PC-3 (cell line): ENCODE data around the gene INAFM2. TPM values are rescaled to one million over a fixed set of nuclear protein-coding genes. Genes with fewer than 3 reads are reported as not detected.

Experiments
- ATAC-seq: fragments of 200-7000 bp; cut with Tn5 transposase; 2 replicates; pipeline ENCODE4 v1.9.1; 2020; ENCODE audit warnings: mild to moderate bottlenecking, moderate library complexity
- BruUV-seq: library from RNA; stranded (reverse); fragments of 400-500 nt; replicated peaks from 2 replicates; lab custom pipeline; 2021; lab: Mats Ljungman, UMichigan
- CTCF ChIA-PET: fragments of 300-600 bp; sonication (Branson Sonifier 250); formaldehyde crosslinking; loops from one replicate; lab custom pipeline; 2022; ENCODE audit warnings: antibody characterized with exemption; lab: Charles Lee
- POLR2A ChIA-PET: fragments of 300-600 bp; sonication (Branson Sonifier 250); formaldehyde crosslinking; loops from one replicate; lab custom pipeline; 2022; ENCODE audit warnings: antibody characterized with exemption; ENCODE audit not compliant: unreplicated experiment; lab: Charles Lee
- DNase-seq: peaks from one replicate; pipeline ENCODE4 v3.0.0-alpha.2; 2015
- H2AFZ ChIP-seq: fragments of 300-600 bp; sonication (generic); 2 replicates; pipeline ENCODE4 v1.6.0; 2016; ENCODE audit warnings: antibody characterized with exemption, low read length
- H3F3A ChIP-seq: fragments of 300-600 bp; sonication (generic); one replicate; pipeline ENCODE4 v1.6.0; 2017; ENCODE audit warnings: antibody characterized with exemption, low read length, control low read depth, mild to moderate bottlenecking; ENCODE audit not compliant: unreplicated experiment
- H3K27ac ChIP-seq: fragments of 300-600 bp; sonication (generic); 2 replicates; pipeline ENCODE4 v1.5.1; 2016; ENCODE audit warnings: mild to moderate bottlenecking, low read length
- H3K27me3 ChIP-seq: fragments of 300-600 bp; sonication (generic); 2 replicates; pipeline ENCODE4 v1.6.1; 2016; ENCODE audit warnings: low read length, mixed read lengths
- H3K36me3 ChIP-seq: fragments of 300-600 bp; sonication (generic); 2 replicates; pipeline ENCODE4 v1.6.1; 2016; ENCODE audit warnings: low read depth, mixed run types, low read length, mixed read lengths
- H3K4me1 ChIP-seq: fragments of 300-600 bp; sonication (generic); 2 replicates; pipeline ENCODE4 v1.5.1; 2016; ENCODE audit warnings: low read length; ENCODE audit not compliant: insufficient read depth
- H3K4me2 ChIP-seq: fragments of 300-600 bp; sonication (generic); 2 replicates; pipeline ENCODE4 v1.6.0; 2016; ENCODE audit warnings: low read length
- H3K4me3 ChIP-seq: fragments of 300-600 bp; sonication (generic); 2 replicates; pipeline ENCODE4 v1.5.1; 2016; ENCODE audit warnings: mild to moderate bottlenecking, low read length, mixed read lengths
- H3K79me2 ChIP-seq: fragments of 300-600 bp; sonication (generic); 2 replicates; pipeline ENCODE4 v1.6.1; 2017; ENCODE audit warnings: low read length, mixed read lengths
- H3K9ac ChIP-seq: fragments of 300-600 bp; sonication (generic); 2 replicates; pipeline ENCODE4 v1.6.0; 2016; ENCODE audit warnings: mild to moderate bottlenecking, low read length
- H3K9me2 ChIP-seq: fragments of 300-600 bp; sonication (generic); replicated peaks from 2 replicates; pipeline ENCODE4 v1.6.1; 2016; ENCODE audit warnings: mixed run types, low read length, mixed read lengths
- H3K9me3 ChIP-seq: fragments of 300-600 bp; sonication (generic); 2 replicates; pipeline ENCODE4 v1.6.1; 2016; ENCODE audit warnings: low read length, mixed read lengths
- H4K20me1 ChIP-seq: fragments of 300-600 bp; sonication (generic); 2 replicates; pipeline ENCODE4 v1.6.1; 2016; ENCODE audit warnings: low read length, mixed read lengths
- EZH2 ChIP-seq: fragments of 300-600 bp; sonication (generic); IDR thresholded peaks from one replicate; pipeline ENCODE4 v1.6.1; 2017; ENCODE audit warnings: antibody characterized with exemption, mild to moderate bottlenecking, low read length; ENCODE audit not compliant: unreplicated experiment
- EZH2phosphoT487 ChIP-seq: fragments of 300-600 bp; sonication (generic); IDR thresholded peaks from 2 replicates; pipeline ENCODE4 v1.6.1; 2018; ENCODE audit warnings: mild to moderate bottlenecking, antibody characterized with exemption, low read length, borderline replicate concordance
- intact Hi-C: fragments of 100-400 bp; cut with micrococcal nuclease; formaldehyde crosslinking; loops from 2 replicates; pipeline ENCODE4 v1.9.0; 2023
- total RNA-seq: library from RNA; depleted of rRNA; stranded (reverse); fragments of >200 nt; gene quantifications from 2 replicates; pipeline ENCODE4 v1.2.3, GENCODE V29; 2014
- TF ChIP-seq, protein P1 (sequence below): fragments of 300-600 bp; sonication (generic); conservative IDR thresholded peaks from 2 replicates; pipeline ENCODE4 v1.5.1; 2017; ENCODE audit warnings: antibody characterized with exemption, low read depth, mild to moderate bottlenecking, low read length

The INAFM2 gene
- total RNA-seq, 1 experiment from 2014 or later: 22.1 TPM

DNA sequence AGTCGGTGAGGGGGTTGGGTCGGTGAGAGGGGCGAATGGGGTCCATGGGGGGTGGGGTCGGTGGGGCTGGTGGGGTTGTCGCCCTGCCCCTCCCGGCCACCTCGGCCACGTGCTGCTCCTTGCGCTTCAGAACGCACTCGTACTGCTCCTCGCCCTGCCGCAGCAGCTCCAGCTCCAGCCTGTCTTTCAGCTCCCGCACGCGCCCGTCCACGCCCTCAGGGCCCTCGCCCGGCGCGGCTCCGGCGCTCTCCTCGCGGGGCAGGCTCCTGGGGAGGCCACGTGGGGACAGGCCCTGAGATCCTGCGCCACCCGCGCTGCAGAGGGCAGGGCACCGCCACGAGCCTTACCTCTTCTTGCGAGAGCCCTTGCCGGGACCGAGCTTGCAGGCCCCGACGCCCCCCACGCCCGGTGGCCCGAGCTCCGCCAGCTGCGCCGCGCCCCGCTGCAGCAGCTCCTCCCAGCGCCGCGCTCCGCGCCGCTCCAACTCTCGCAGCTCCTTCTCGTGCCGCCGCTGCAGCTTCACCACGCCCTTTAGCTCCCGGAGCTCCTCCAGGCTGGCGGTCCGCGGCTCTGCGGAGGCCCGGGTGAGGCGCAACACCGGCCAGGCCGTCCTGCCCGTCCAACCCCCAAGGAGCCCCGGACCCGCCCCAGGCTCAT lies 32.4 kb upstream of the INAFM2 start:
- Histone ChIP-seq H3K27ac (no peak overlapping the region), H3K27me3 (no peaks in the 10 kb centered on the region), H3K4me1 (no peaks in the 10 kb centered on the region; the same call in 1 of the 2 replicates), H3F3A (no peaks in the 10 kb centered on the region), H3K9me2 (no peaks in the 10 kb centered on the region), H3K4me3 (peak overlapping the region; percentile 58), H4K20me1 (no peaks in the 10 kb centered on the region), H3K4me2 (peak overlapping the region; percentile 79), H3K9ac (peak overlapping the region; percentile 38), H3K9me3 (no peaks in the 10 kb centered on the region), H3K79me2 (no peaks in the 10 kb centered on the region), H3K36me3 (no peaks in the 10 kb centered on the region), H2AFZ (peak overlapping the region; percentile 88)
- BruUV-seq: no TSS peak
- POLR2A ChIA-PET: interaction anchor here (0.6 to 0.8 kb wide), 2 partner anchors 18 to 358 kb away, joined by 3 to 5 read pairs; no protein-coding TSS in a partner anchor
- intact Hi-C loops: no loop called here
- peak; percentile 83 for ATAC-seq
- CTCF ChIA-PET: interaction anchor here (0.5 to 1.4 kb wide), 5 partner anchors 12 to 79 kb away, joined by 3 to 5 read pairs (median 3); no protein-coding TSS in a partner anchor
- DNase-seq: peak; percentile 55
- TF ChIP-seq EZH2phosphoT487 (no peak), EZH2 (no peak)
- TF ChIP-seq, protein P1, sequence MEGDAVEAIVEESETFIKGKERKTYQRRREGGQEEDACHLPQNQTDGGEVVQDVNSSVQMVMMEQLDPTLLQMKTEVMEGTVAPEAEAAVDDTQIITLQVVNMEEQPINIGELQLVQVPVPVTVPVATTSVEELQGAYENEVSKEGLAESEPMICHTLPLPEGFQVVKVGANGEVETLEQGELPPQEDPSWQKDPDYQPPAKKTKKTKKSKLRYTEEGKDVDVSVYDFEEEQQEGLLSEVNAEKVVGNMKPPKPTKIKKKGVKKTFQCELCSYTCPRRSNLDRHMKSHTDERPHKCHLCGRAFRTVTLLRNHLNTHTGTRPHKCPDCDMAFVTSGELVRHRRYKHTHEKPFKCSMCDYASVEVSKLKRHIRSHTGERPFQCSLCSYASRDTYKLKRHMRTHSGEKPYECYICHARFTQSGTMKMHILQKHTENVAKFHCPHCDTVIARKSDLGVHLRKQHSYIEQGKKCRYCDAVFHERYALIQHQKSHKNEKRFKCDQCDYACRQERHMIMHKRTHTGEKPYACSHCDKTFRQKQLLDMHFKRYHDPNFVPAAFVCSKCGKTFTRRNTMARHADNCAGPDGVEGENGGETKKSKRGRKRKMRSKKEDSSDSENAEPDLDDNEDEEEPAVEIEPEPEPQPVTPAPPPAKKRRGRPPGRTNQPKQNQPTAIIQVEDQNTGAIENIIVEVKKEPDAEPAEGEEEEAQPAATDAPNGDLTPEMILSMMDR: no peak

DNA sequence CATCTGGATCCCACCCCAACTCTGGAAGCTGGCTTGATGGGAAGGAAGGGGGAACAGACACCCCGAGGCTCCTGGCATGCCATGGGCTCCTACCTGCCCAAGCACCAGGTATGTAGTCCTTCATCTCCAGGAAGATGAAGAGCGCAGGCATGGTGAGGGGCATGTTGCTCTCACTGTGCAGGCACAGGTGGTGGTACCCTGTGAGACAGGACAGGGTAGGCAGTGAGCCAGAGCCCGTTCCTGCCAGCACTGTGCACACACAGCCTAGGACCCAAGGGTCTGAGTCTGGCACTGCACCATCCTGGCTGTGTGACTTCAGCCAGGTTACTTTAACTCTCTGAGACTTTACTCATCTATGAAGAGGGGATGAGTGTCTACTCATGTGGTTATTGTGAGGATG lies 31.2 kb upstream of the INAFM2 start:
- CTCF ChIA-PET: interaction anchor here (0.6 to 0.7 kb wide), 2 partner anchors 10 to 13 kb away, joined by 3 to 5 read pairs; no protein-coding TSS in a partner anchor
- POLR2A ChIA-PET: no interaction called here
- no peaks in the 10 kb centered on the region for H3K27me3 ChIP-seq

More for the DNA sequence above, 31.2 kb upstream of the INAFM2 start:
- Histone ChIP-seq H3K79me2 (no peaks in the 10 kb centered on the region), H3K4me3 (no peak overlapping the region), H4K20me1 (no peaks in the 10 kb centered on the region), H3K9ac (no peak overlapping the region), H3F3A (no peaks in the 10 kb centered on the region), H3K9me3 (no peaks in the 10 kb centered on the region), H3K9me2 (no peaks in the 10 kb centered on the region), H3K27ac (no peak overlapping the region), H2AFZ (no peak overlapping the region), H3K4me1 (no peaks in the 10 kb centered on the region; the same call in 1 of the 2 replicates), H3K36me3 (no peaks in the 10 kb centered on the region), H3K4me2 (no peak overlapping the region)
- BruUV-seq: no TSS peak
- intact Hi-C loops: no loop called here
- ATAC-seq: no peak
- TF ChIP-seq EZH2phosphoT487 (no peak), EZH2 (no peak)
- TF ChIP-seq, protein P1: no peak
- no peak for DNase-seq
